Posterior cingulate gyrus (tissue), 11 donors: ENCODE results near the gene RAB3A.

ENCODE experiments used
- DNase-seq, 10 donors: peaks; one replicate each; pipeline versions ENCODE4 v3.0.0 to v3.0.0-alpha.2; 2020 to 2021; ENCODE audit warnings: mixed read lengths in 3 of 10
- intact Hi-C: fragments of 100-400 bp; cut with DNase I; formaldehyde crosslinking; loops from one replicate; pipeline ENCODE4 v1.15.1; 2023

The RAB3A gene

GRCh38 chr19:18203863-18204393 lies at the start of gene RAB3A:
Gene RAB3A (minus strand): TSS chr19:18204042. CDS start chr19:18202740, 1,302 bp downstream.
- DNase-seq = peak; percentile 100
- intact Hi-C loops = loop anchor here (2.0 kb wide), 2 partner anchors 49 to 77 kb away; partner anchors contain the start of gene JUND

GRCh38 chr19:18253130-18253529 lies 49.3 kb upstream of the RAB3A start:
- intact Hi-C loops = loop anchor here (2.0 to 5.0 kb wide), 2 partner anchors 48 to 141 kb away; partner anchors contain the start of gene RAB3A
- DNase-seq = no peak

GRCh38 chr19:18252370-18252717 lies 48.5 kb upstream of the RAB3A start:
- intact Hi-C loops = loop anchor here (2.0 to 5.0 kb wide), 2 partner anchors 48 to 140 kb away; partner anchors contain the start of gene RAB3A

GRCh38 chr19:18251587-18252369 lies 47.9 kb upstream of the RAB3A start:
- intact Hi-C loops = loop anchor here (2.0 to 5.0 kb wide), 2 partner anchors 47 to 139 kb away; partner anchors contain the start of gene RAB3A
- DNase-seq = peak; percentile 54 to 95 (median 82)

More at GRCh38 chr19:18252370-18252717, 48.5 kb upstream of the RAB3A start:
- no peak for DNase-seq

- intact Hi-C loops = loop anchor here (5.0 kb wide), 1 partner anchor 138 kb away; no protein-coding TSS in a partner anchor
- DNase-seq = no peak
Observed at GRCh38 chr19:18249834-18250233, 46.0 kb upstream of the RAB3A start.

GRCh38 chr19:18245297-18245696 lies 41.5 kb upstream of the RAB3A start:
- intact Hi-C loops = no loop called here
- no peak for DNase-seq

GRCh38 chr19:18239303-18239702 lies 35.5 kb upstream of the RAB3A start:
- DNase-seq = no peak
- intact Hi-C loops = no loop called here

GRCh38 chr19:18234194-18234593 lies 30.4 kb upstream of the RAB3A start:
- intact Hi-C loops = no loop called here
- no peak for DNase-seq

GRCh38 chr19:18233224-18233825 lies 29.5 kb upstream of the RAB3A start:
- intact Hi-C loops = no loop called here
- DNase-seq = peak in 3 of 10 donors; percentile 78 to 89 (median 84)

- intact Hi-C loops = no loop called here
- DNase-seq = peak in 2 of 10 donors; percentile 25 to 76
Observed at GRCh38 chr19:18232540-18233223, 28.8 kb upstream of the RAB3A start.

GRCh38 chr19:18231775-18232174 lies 27.9 kb upstream of the RAB3A start:
- intact Hi-C loops = no loop called here
- no peak for DNase-seq

- DNase-seq = peak in 3 of 10 donors; percentile 54 to 88 (median 83)
- intact Hi-C loops = no loop called here
Observed at GRCh38 chr19:18230941-18231734, 27.3 kb upstream of the RAB3A start.

- no peak for DNase-seq
- intact Hi-C loops = no loop called here
Observed at GRCh38 chr19:18229915-18230314, 26.1 kb upstream of the RAB3A start.

GRCh38 chr19:18229474-18229873 lies 25.6 kb upstream of the RAB3A start:
- intact Hi-C loops = no loop called here
- DNase-seq = no peak

GRCh38 chr19:18227781-18228271 lies 24.0 kb upstream of the RAB3A start:
- intact Hi-C loops = no loop called here
- DNase-seq = no peak

- intact Hi-C loops = no loop called here
- DNase-seq = no peak
Observed at GRCh38 chr19:18226956-18227780, 23.3 kb upstream of the RAB3A start.

GRCh38 chr19:18225702-18226468 lies 22.0 kb upstream of the RAB3A start, which contains the start of gene PDE4C:
Gene PDE4C (minus strand): TSS chr19:18226438. CDS start chr19:18226415, 23 bp downstream.
- DNase-seq = no peak
- intact Hi-C loops = no loop called here

GRCh38 chr19:18225355-18225701 lies 21.5 kb upstream of the RAB3A start:
- intact Hi-C loops = no loop called here
- DNase-seq = no peak
